ENCODE results near the gene PDXDC1.
"Not testable (repeated sequence)": the region's sequence is repeated elsewhere in the genome, so short reads cannot be mapped to it uniquely, and the experiment has no call there.

PDXDC1 gene

DNA sequence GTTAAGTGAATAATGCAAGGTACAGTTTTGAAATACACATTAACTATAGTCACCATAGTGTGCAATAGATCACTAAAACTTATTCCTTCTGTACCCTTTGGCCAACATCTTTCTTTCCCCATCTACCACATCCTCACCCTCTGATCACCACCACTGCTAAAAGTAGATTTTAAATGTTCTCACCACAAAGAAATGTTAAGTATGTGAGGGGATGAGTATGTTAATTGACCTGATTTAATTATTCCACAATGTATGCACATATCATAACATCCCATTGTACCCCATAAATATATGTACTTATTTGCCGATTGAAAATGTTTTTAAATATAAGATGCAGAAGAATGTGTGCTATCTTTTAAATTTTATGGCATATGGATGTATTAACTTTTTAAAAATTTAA lies 188.2 kb downstream of the PDXDC1 start:
- not testable (repeated sequence) for DNase-seq (ENCODE audit: low read depth)

DNA sequence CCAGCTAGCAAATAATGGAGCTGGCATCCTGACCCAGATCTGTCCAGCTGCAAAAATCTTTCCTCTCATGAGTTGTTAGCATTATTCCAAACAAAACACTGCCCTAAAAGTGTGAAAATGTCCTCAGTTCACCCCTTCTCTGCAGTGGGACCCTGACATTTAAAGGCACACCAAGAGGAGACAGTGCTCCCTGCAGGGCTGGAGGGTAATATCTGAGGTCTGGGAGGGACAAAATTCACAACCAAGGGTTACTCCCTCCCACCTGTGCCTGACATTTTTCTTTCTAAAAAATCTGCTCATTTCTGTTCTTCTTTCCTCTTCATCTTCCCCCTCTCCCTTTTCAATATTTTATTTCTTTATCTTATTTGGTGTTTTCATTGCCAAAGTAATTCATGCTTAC lies 191.4 kb downstream of the PDXDC1 start:
- not testable (repeated sequence) for DNase-seq (ENCODE audit: low read depth)

DNA sequence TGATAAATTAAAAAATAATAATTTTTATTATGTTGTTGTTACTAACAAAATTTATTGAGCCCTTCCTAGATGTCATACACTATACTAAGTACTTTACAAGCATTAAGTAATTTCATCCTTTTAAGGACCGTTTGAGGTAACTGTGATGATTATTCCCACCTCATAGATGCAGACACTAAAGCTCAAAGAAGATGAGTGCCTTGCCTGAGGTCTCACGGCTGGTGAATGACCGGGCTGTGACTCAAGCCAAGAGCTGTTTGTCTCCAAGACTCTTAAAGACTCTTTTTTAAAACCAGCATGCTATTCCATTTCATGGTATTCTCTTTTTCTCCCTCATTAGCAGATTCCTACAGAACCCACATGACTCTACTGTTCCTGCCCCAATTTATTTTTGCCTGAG lies 193.5 kb downstream of the PDXDC1 start:
- not testable (repeated sequence) for DNase-seq (ENCODE audit: low read depth)

DNA sequence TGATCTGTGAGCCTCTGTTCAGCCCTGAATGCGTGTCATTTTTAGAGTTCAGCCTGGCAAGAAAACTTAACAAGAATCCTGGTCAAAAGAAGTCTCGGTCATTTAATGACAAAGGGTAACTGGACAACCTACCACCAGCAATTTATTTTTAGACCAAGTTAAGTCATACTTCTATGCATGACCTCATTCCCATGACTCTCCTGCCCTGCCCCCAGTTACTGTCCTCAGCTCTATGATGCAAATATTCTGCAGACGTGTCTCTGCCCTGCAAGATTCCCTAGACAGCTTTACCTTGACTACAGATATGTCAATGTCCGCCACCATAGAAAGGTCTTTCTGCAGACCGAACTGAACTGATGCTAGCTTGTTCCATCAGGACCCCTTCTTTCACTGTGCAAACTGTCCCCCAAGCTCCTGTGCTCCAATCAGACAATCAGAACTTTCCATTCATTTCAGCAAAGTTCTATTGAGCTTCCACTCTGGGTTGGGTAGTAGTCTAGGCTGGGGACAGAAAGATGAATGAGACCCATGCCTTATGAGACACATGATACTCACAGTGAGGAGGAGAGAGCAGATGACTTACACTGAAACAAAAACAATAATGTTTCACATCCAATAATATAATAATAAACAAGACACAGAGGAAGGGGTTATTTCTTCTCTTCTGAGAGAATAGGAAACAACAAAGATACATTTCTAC lies 194.3 kb downstream of the PDXDC1 start:
- DNase-seq (ENCODE audit: low read depth): not testable (repeated sequence)

DNA sequence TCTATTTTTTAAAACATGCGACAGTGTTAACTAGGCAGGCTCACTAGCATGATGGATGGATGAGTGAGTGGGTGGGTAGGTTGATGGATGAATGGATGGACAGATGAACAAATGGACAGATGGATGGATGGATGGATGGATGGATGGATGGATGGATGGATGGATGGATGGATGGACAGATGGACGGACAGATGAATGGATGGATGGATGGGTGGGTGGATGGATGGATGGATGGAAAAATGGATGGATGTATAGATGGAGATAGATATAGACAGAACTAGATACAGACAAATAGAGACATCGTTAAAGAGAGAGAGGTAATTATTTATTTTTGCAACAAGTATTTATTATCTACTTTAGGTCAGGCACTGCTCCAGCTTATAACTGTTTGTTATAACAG lies 205.1 kb downstream of the PDXDC1 start:
- not testable (repeated sequence) for DNase-seq (ENCODE audit: low read depth)

DNA sequence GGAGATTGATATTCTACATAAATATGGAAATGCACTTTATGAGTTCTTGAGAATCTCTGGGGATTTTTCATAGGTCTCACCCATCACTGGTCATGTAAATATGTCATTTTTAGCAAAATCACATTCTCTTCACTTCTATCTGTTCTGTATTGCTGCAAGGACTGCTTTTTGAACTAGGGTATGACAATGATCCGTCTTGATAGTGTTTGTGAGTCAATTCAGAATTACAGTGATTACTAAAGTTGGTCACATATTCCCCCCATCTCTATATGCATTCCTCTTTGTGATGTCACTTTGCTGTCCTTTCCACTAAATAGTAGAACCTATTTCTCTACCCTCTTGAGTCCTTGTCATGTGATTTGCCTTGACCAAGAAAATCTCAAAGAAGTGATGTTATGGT lies 206.1 kb downstream of the PDXDC1 start:
- not testable (repeated sequence) for DNase-seq (ENCODE audit: low read depth)

DNA sequence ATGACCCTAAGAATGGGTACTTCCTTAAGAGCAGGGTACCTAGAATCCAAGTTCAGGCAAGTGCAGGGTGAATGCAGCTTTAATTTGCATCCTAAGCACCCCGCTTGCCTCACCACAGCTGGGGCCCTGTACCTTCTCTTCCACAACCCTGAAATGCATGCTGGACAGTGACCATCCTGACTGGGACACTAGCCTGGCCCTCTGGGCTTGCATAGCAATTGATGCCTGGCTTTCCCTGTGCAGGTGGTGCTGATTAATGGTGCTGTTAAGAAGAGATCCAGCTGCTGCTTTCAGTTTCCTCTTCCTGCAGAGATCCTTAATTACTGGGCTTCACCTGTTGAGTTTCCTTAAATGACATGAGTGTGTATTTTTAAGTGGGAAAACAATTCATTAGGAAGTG lies 209.2 kb downstream of the PDXDC1 start:
- not testable (repeated sequence) for DNase-seq (ENCODE audit: low read depth)

Measured in HS-5 (cell line).